TTC549 (cell line): ENCODE measurements around the gene SULT1C3.
"Not testable (repeated sequence)": the region's sequence is repeated elsewhere in the genome, so short reads cannot be mapped to it uniquely, and the experiment has no call there.

Experiments
- FAIRE-seq: peaks from 2 replicates; lab custom pipeline; 2012; peaks lifted over from hg19 to GRCh38; lab: Jason Lieb, UNC

SULT1C3 gene

GRCh38 chr2:108244667-108245414, 5.1 kb downstream of the SULT1C3 start:
- no peak for FAIRE-seq

- FAIRE-seq = no peak
These were observed 13.3 kb downstream of the SULT1C3 start for GRCh38 chr2:108253106-108253505.

- FAIRE-seq = no peak
These were observed 18.1 kb downstream of the SULT1C3 start for GRCh38 chr2:108257757-108258331.

GRCh38 chr2:108260773-108261172, 21.0 kb downstream of the SULT1C3 start:
- FAIRE-seq = no peak

- no peak for FAIRE-seq
These were observed 22.3 kb downstream of the SULT1C3 start for GRCh38 chr2:108262036-108262435.

- FAIRE-seq = no peak
These were observed 23.6 kb downstream of the SULT1C3 start for GRCh38 chr2:108263401-108263800.

GRCh38 chr2:108266218-108266617, 26.4 kb downstream of the SULT1C3 start:
- FAIRE-seq = no peak

- FAIRE-seq = no peak
These were observed 27.3 kb downstream of the SULT1C3 start for GRCh38 chr2:108267101-108267500.

GRCh38 chr2:108268001-108268400, 28.2 kb downstream of the SULT1C3 start:
- no peak for FAIRE-seq

- FAIRE-seq = no peak
These were observed 30.6 kb downstream of the SULT1C3 start for GRCh38 chr2:108270346-108270745.

- FAIRE-seq = no peak
These were observed 31.2 kb downstream of the SULT1C3 start for GRCh38 chr2:108270768-108271506.

GRCh38 chr2:108271691-108272253, 32.0 kb downstream of the SULT1C3 start:
- FAIRE-seq = no peak

- FAIRE-seq = no peak
These were observed 38.9 kb downstream of the SULT1C3 start for GRCh38 chr2:108278631-108279030.

GRCh38 chr2:108279468-108279867, 39.7 kb downstream of the SULT1C3 start:
- FAIRE-seq = no peak

GRCh38 chr2:108280466-108280865, 40.7 kb downstream of the SULT1C3 start:
- FAIRE-seq = no peak

GRCh38 chr2:108284566-108284965, 44.8 kb downstream of the SULT1C3 start:
- FAIRE-seq = not testable (repeated sequence)

- FAIRE-seq = no peak
These were observed 45.8 kb downstream of the SULT1C3 start for GRCh38 chr2:108285616-108286015.

- FAIRE-seq = no peak
These were observed 47.4 kb downstream of the SULT1C3 start for GRCh38 chr2:108287169-108287568.

GRCh38 chr2:108288534-108289106, 48.9 kb downstream of the SULT1C3 start, which contains the start of gene SULT1C2:
Gene SULT1C2 (plus strand): TSS chr2:108288895. CDS start chr2:108293668, 4,773 bp downstream.
- FAIRE-seq = no peak

GRCh38 chr2:108293850-108294249, 54.1 kb downstream of the SULT1C3 start:
- FAIRE-seq = no peak

- no peak for FAIRE-seq
These were observed 57.8 kb downstream of the SULT1C3 start for GRCh38 chr2:108297436-108298141.

- FAIRE-seq = no peak
These were observed 61.8 kb downstream of the SULT1C3 start for GRCh38 chr2:108301558-108301957.
